ENCODE measurements around the gene SLC6A2.

DNA sequence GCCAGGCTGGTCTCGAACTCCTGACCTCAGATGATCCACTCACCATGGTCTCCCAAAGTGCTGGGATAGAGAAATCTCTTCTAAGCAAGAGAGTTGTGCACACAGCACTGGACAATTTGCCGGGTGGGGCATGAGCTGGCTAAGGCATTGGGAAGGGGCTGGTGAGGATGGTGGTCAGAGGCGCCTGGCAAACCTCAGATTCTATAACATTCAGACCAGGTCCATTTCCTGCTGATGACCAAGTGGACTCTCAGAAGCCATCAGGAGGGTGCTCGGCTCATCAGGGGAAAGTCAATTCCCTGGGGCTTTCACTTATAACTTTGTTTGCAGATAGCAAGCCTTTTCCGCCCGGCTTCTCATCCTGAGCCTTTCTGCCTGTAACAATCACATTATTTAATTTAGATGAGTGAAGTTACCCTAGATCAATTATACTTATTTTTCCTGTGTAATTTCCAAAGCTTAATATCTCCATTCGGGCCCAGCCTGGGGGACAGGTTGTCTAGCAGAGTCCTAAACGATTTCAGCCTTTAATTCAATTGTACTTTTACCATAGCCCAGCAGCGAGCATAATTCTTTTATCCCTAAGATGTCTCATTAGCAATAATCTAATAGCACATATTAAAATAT, 15.0 kb upstream of the SLC6A2 start:
- TF ChIP-seq CTCF (IDR thresholded peaks at IDR 0.05) (no peak), POLR2A (IDR thresholded peaks at IDR 0.05) (no peak), EP300 (IDR thresholded peaks at IDR 0.05) (no peak)

All from upper lobe of left lung (tissue), 4 donors.